CD14-positive monocyte (primary cell): Measurements from ENCODE around the gene TVP23C. TPM values are rescaled to one million over a fixed set of nuclear protein-coding genes. Genes with fewer than 3 reads are reported as not detected.

Experiments
- DNase-seq, 3 donors: peaks; one replicate each; pipeline ENCODE4 v3.0.0-alpha.2; 2011 to 2022
- H2AFZ ChIP-seq: 2 replicates; pipeline ENCODE4 v1.6.0; 2012; ENCODE audit warnings: mild to moderate bottlenecking, low read depth, low read length, inconsistent platforms; ENCODE audit not compliant: insufficient read depth, poor library complexity, severe bottlenecking
- H3K27ac ChIP-seq, 2 donors: 1 replicate in 1 of 2; 2 replicates in 1 of 2; pipeline ENCODE4 v1.5.1; 2012 to 2013; ENCODE audit warnings: low read length in 2 of 2, control low read depth in 1 of 2, inconsistent platforms in 1 of 2, low read depth in 1 of 2, mild to moderate bottlenecking in 1 of 2
- H3K27me3 ChIP-seq, 2 donors: one replicate each; pipeline versions ENCODE4 v1.6.0 to v1.6.1; 2011 to 2013; ENCODE audit warnings: low read length in 2 of 2; ENCODE audit not compliant: control insufficient read depth in 2 of 2, insufficient read depth in 2 of 2
- H3K36me3 ChIP-seq, 2 donors: replicated peaks in 1 of 2; 1 replicate in 1 of 2; 2 replicates in 1 of 2; pipeline versions ENCODE4 v1.5.1 to v1.6.1; 2012 to 2013; ENCODE audit warnings: low read length in 2 of 2, control low read depth in 1 of 2, inconsistent platforms in 1 of 2, mild to moderate bottlenecking in 1 of 2; ENCODE audit not compliant: insufficient read depth in 2 of 2, control insufficient read depth in 1 of 2
- H3K4me1 ChIP-seq, 2 donors: 1 replicate in 1 of 2; 2 replicates in 1 of 2; pipeline versions ENCODE4 v1.5.1 to v1.6.1; 2012 to 2013; ENCODE audit warnings: low read length in 2 of 2, control low read depth in 1 of 2, inconsistent platforms in 1 of 2, mild to moderate bottlenecking in 1 of 2, moderate library complexity in 1 of 2; ENCODE audit not compliant: insufficient read depth in 2 of 2, control insufficient read depth in 1 of 2
- H3K4me2 ChIP-seq: replicated peaks from 2 replicates; pipeline ENCODE3; 2012; ENCODE audit warnings: low read length, moderate library complexity, mild to moderate bottlenecking; ENCODE audit not compliant: poor library complexity, severe bottlenecking; ENCODE audit errors: extremely low read depth
- H3K4me3 ChIP-seq, 3 experiments: fragments of 200-600 bp in 1 of 3; sonication (generic) in 1 of 3; replicated peaks in 1 of 3; 1 replicate in 2 of 3; 2 replicates in 1 of 3; pipeline ENCODE4 v1.5.1; 2011 to 2013; ENCODE audit warnings: low read length in 3 of 3, mild to moderate bottlenecking in 3 of 3, control low read depth in 2 of 3, low read depth in 2 of 3, inconsistent platforms in 1 of 3, moderate library complexity in 1 of 3
- H3K79me2 ChIP-seq: 2 replicates; pipeline ENCODE4 v1.6.0; 2012; ENCODE audit warnings: mild to moderate bottlenecking, control low read depth, inconsistent platforms, low read length, moderate library complexity; ENCODE audit not compliant: insufficient read depth
- H3K9ac ChIP-seq: 2 replicates; pipeline ENCODE4 v1.6.0; 2017; ENCODE audit warnings: low read length, mild to moderate bottlenecking; ENCODE audit not compliant: insufficient read depth, poor library complexity, severe bottlenecking
- H3K9me3 ChIP-seq, 2 donors: replicated peaks in 1 of 2; 1 replicate in 1 of 2; 2 replicates in 1 of 2; pipeline versions ENCODE4 v1.5.1 to v1.6.1; 2012 to 2013; ENCODE audit warnings: low read length in 2 of 2, control low read depth in 1 of 2; ENCODE audit not compliant: control insufficient read depth in 1 of 2, insufficient read depth in 1 of 2
- H4K20me1 ChIP-seq: 2 replicates; pipeline ENCODE4 v1.6.0; 2012; ENCODE audit warnings: mild to moderate bottlenecking, low read length, control low read depth, moderate library complexity; ENCODE audit not compliant: insufficient read depth
- H3K27ac Mint-ChIP-seq, 7 donors: one replicate each; pipeline ENCODE4 v1.8.0; 2020; ENCODE audit warnings: mild to moderate bottlenecking in 7 of 7, mixed read lengths in 7 of 7, moderate library complexity in 6 of 7, inconsistent platforms in 2 of 7
- H3K27me3 Mint-ChIP-seq, 3 donors: one replicate each; pipeline ENCODE4 v1.8.0; 2021 to 2022; ENCODE audit warnings: low read depth in 3 of 3, mild to moderate bottlenecking in 3 of 3, mixed read lengths in 3 of 3, moderate library complexity in 3 of 3, inconsistent platforms in 1 of 3
- H3K36me3 Mint-ChIP-seq, 2 donors: one replicate each; pipeline ENCODE4 v1.8.0; 2020; ENCODE audit warnings: mixed read lengths in 2 of 2, inconsistent platforms in 1 of 2, mild to moderate bottlenecking in 1 of 2
- H3K4me1 Mint-ChIP-seq: one replicate; pipeline ENCODE4 v1.8.0; 2020; ENCODE audit warnings: mild to moderate bottlenecking, mixed read lengths
- H3K4me3 Mint-ChIP-seq, 2 donors: one replicate each; pipeline ENCODE4 v1.8.0; 2020; ENCODE audit warnings: mild to moderate bottlenecking in 2 of 2, mixed read lengths in 2 of 2, moderate library complexity in 1 of 2
- H3K9me3 Mint-ChIP-seq, 7 donors: one replicate each; pipeline ENCODE4 v1.8.0; 2020 to 2022; ENCODE audit warnings: mixed read lengths in 7 of 7, mild to moderate bottlenecking in 6 of 7, moderate library complexity in 6 of 7, inconsistent platforms in 2 of 7
- CTCF ChIP-seq: fragments of 200-600 bp; IDR thresholded peaks from one replicate; pipeline ENCODE4 v1.8.0; 2022; ENCODE audit warnings: antibody characterized with exemption, mild to moderate bottlenecking
- WGBS: methylation state at CpG from one replicate; pipeline ENCODE4 v1.1.5; 2013; ENCODE audit warnings: missing lambda C conversion rate; ENCODE audit not compliant: insufficient coverage; 5-methylcytosine and 5-hydroxymethylcytosine counted together
- intact Hi-C, 2 donors: fragments of 100-400 bp; cut with micrococcal nuclease; formaldehyde crosslinking; loops; one replicate each; pipeline versions ENCODE4 v1.15.0 to v1.15.1; 2023
- polyA plus RNA-seq, 3 donors: library from polyadenylated mRNA; depleted of rRNA in 1 of 3; unstranded in 2 of 3; stranded (reverse) in 1 of 3; fragments of 300-500 nt in 2 of 3; fragments of >200 nt in 1 of 3; fragmentation: Illumina TruSeq in 2 of 3; gene quantifications; 1 replicate in 2 of 3; 2 replicates in 1 of 3; pipeline ENCODE4 v1.2.3, GENCODE V29; 2012 to 2021
- small RNA-seq: library from RNA; depleted of rRNA; stranded (forward); fragments of <200 nt; gene quantifications from one replicate; pipeline ENCODE3, GENCODE V24; 2012; ENCODE audit warnings: low read depth; ENCODE audit not compliant: insufficient read length

The TVP23C gene
- polyA plus RNA-seq, 3 donors = 0.88 to 3.3 (median 1.4) TPM

DNA sequence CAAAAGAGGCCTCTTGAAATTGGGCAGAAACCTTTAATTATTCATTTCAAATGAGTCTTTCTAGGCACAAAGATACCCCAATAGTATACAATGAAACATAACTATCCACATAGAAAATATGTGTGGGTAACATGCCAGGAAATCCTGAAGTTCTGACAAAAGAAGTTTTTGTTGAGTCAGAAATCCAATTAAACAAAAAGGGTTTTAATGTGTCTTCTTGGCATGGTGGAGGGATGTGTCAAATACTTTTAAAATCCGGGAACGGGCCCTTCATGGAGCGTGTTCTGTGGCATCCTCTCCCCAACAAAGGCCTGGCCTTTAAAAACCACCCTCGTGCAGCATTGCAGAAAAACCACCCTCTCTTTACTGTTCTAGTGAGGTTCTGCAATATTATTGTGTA is 110.0 kb downstream of the TVP23C start:
- H3K4me1 Mint-ChIP-seq = no peaks in the 10 kb centered on the region

DNA sequence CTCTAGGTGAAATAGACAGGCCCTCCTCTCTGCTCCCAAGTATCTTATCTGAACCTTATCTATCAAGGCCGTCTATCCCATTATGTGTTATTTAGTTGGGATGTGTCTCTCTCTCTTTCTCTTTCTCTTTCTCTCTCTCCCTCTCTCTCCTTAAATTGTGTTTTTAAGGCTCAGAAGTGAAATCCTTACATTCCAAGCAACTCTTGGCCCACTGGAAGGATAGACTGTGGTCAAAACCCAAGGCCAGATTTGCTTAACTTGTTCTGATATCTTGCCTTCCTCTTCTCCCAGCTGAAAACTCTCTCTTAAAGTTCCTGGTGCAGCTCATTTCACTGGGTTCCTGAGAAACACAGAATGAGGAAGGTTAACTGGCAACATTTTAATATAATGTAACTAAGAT is 110.5 kb downstream of the TVP23C start:
- H3K9me3 ChIP-seq = peaks cover 6 to 8% of the 10 kb centered on the region in 2 donors
- no peaks in the 10 kb centered on the region for H4K20me1 ChIP-seq
- H3K79me2 ChIP-seq = no peaks in the 10 kb centered on the region
- H3K9ac ChIP-seq = no peak overlapping the region
- Mint-ChIP-seq H3K4me1 (no peaks in the 10 kb centered on the region), H3K27me3 (no peaks in the 10 kb centered on the region), H3K36me3 (no peaks in the 10 kb centered on the region), H3K27ac (no peak overlapping the region), H3K9me3 (peaks cover 0 to 10% (median 5%) of the 10 kb centered on the region in 7 donors), H3K4me3 (no peak overlapping the region)
- H3K27me3 ChIP-seq = no peaks in the 10 kb centered on the region
- intact Hi-C loops = no loop called here
- H3K4me2 ChIP-seq = no peak overlapping the region
- H3K36me3 ChIP-seq = no peaks in the 10 kb centered on the region
- no peak overlapping the region for H2AFZ ChIP-seq
- no peak for TF ChIP-seq CTCF
- no peak overlapping the region for H3K27ac ChIP-seq
- WGBS = no CpG with 5 or more reads among the region's 1 CpG
- DNase-seq = no peak
- H3K4me3 ChIP-seq = no peak overlapping the region
- no peaks in the 10 kb centered on the region for H3K4me1 ChIP-seq

More for the DNA sequence above, 110.0 kb downstream of the TVP23C start:
- Histone ChIP-seq H3K9me3 (peaks cover 6 to 8% of the 10 kb centered on the region in 2 donors), H2AFZ (no peak overlapping the region), H3K27ac (no peak overlapping the region), H3K36me3 (no peaks in the 10 kb centered on the region), H3K4me1 (no peaks in the 10 kb centered on the region), H3K4me3 (no peak overlapping the region), H3K9ac (no peak overlapping the region), H3K79me2 (no peaks in the 10 kb centered on the region), H3K27me3 (no peaks in the 10 kb centered on the region), H4K20me1 (no peaks in the 10 kb centered on the region), H3K4me2 (no peak overlapping the region)
- no peak for DNase-seq
- H3K27me3 Mint-ChIP-seq = no peaks in the 10 kb centered on the region
- no peaks in the 10 kb centered on the region for H3K36me3 Mint-ChIP-seq
- no peak overlapping the region for H3K27ac Mint-ChIP-seq
- WGBS = no CpG with 5 or more reads among the region's 4 CpGs
- no peak overlapping the region for H3K4me3 Mint-ChIP-seq
- no peak for TF ChIP-seq CTCF
- intact Hi-C loops = no loop called here
- peaks cover 0 to 10% (median 5%) of the 10 kb centered on the region in 7 donors for H3K9me3 Mint-ChIP-seq

Small RNA genes within 50 kb of the gene (small RNA-seq; reads per million reads assigned to genes)
- gene AC005838.1 (not detected), gene RF00090 (not detected)

Other genes with a start within 250 kb of the TVP23C start
- gene TEKT3, start 221.9 kb downstream of the TVP23C start, polyA plus RNA-seq = not detected
- gene CDRT4, start 95.9 kb downstream of the TVP23C start, polyA plus RNA-seq = under 1 TPM in 2 of 3 donors, not detected in 1; 0.34 to 0.71 TPM
- gene FBXW10B, start 56.2 kb upstream of the TVP23C start, polyA plus RNA-seq = under 1 TPM in 1 of 3 donors, not detected in 2; 0.09 TPM
- gene TRIM16, start 120.8 kb upstream of the TVP23C start, polyA plus RNA-seq = 1 to 10 TPM; 2.9 to 6.3 (median 4.6) TPM
- 1 to 10 TPM; 2.3 to 3.2 (median 2.9) TPM for gene ZNF286A, start 136.3 kb upstream of the TVP23C start, polyA plus RNA-seq
- under 1 TPM in 1 of 3 donors, not detected in 2; 0.03 TPM for gene TBC1D26, start 168.8 kb upstream of the TVP23C start, polyA plus RNA-seq